ENCODE measurements around the gene COL6A1.

The COL6A1 gene

GRCh38 chr21:46054451-46054881 is 72.9 kb downstream of the COL6A1 start:
- no peak for TF ChIP-seq TAF1 (IDR thresholded peaks at IDR 0.05; ENCODE audit: borderline replicate concordance, insufficient read depth, low read length)
- TF ChIP-seq SIN3A (IDR thresholded peaks at IDR 0.05; ENCODE audit: borderline replicate concordance, insufficient read depth, low read length): no peak
- TF ChIP-seq POLR2AphosphoS5 (IDR thresholded peaks at IDR 0.05; ENCODE audit: low read depth, low read length): no peak
- no peak for TF ChIP-seq FOXP2 (optimal IDR thresholded peaks at IDR 0.05; ENCODE audit: borderline replicate concordance, extremely low read depth, extremely low read length, insufficient read depth)
- no peak for TF ChIP-seq REST (IDR thresholded peaks at IDR 0.05; ENCODE audit: insufficient read depth in 1 of 2, low read depth in 2 of 2, low read length in 2 of 2)

Measured in PFSK-1 (cell line).